Measurements from ENCODE around the gene CACNA2D3.

DNA sequence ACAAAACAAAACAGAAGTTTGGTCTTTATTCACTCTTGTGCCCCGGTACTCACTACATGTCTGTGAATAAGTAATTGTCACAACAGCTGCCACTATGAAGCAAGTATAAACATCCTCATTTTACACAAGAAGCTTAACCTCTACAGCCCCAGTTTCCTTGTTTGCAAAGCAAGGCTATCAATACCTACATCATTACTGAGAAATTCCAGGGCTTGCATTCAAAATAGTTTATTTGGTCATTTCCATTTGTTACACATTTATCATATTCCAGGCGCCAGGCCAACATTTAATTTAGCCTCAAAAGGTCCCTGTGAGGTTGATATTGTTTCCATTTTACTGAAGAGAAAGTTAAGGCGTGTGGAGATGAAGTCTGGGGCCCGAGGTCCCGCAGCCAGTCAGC, 966.9 kb downstream of the CACNA2D3 start:
- TF ChIP-seq, protein P1, sequence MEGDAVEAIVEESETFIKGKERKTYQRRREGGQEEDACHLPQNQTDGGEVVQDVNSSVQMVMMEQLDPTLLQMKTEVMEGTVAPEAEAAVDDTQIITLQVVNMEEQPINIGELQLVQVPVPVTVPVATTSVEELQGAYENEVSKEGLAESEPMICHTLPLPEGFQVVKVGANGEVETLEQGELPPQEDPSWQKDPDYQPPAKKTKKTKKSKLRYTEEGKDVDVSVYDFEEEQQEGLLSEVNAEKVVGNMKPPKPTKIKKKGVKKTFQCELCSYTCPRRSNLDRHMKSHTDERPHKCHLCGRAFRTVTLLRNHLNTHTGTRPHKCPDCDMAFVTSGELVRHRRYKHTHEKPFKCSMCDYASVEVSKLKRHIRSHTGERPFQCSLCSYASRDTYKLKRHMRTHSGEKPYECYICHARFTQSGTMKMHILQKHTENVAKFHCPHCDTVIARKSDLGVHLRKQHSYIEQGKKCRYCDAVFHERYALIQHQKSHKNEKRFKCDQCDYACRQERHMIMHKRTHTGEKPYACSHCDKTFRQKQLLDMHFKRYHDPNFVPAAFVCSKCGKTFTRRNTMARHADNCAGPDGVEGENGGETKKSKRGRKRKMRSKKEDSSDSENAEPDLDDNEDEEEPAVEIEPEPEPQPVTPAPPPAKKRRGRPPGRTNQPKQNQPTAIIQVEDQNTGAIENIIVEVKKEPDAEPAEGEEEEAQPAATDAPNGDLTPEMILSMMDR (IDR thresholded peaks at IDR 0.05), result no peak
- TF ChIP-seq POLR2AphosphoS5 (IDR thresholded peaks at IDR 0.05; ENCODE audit: insufficient read depth in 1 of 2, low read depth in 1 of 2), result no peak
- TF ChIP-seq POLR2A (IDR thresholded peaks at IDR 0.05), result no peak
